RCC 7860 (cell line): ENCODE results near the gene DTX4.
A peak's percentile ranks its signal among the peaks of the same experiment; 100 is the strongest.

Experiments used
- DNase-seq: peaks from one replicate; pipeline ENCODE4 v3.0.0-alpha.2; 2015; ENCODE audit warnings: low spot score
- FAIRE-seq: peaks from 2 replicates; lab custom pipeline; 2012; peaks lifted over from hg19 to GRCh38; lab: Jason Lieb, UNC

The DTX4 gene

DNA sequence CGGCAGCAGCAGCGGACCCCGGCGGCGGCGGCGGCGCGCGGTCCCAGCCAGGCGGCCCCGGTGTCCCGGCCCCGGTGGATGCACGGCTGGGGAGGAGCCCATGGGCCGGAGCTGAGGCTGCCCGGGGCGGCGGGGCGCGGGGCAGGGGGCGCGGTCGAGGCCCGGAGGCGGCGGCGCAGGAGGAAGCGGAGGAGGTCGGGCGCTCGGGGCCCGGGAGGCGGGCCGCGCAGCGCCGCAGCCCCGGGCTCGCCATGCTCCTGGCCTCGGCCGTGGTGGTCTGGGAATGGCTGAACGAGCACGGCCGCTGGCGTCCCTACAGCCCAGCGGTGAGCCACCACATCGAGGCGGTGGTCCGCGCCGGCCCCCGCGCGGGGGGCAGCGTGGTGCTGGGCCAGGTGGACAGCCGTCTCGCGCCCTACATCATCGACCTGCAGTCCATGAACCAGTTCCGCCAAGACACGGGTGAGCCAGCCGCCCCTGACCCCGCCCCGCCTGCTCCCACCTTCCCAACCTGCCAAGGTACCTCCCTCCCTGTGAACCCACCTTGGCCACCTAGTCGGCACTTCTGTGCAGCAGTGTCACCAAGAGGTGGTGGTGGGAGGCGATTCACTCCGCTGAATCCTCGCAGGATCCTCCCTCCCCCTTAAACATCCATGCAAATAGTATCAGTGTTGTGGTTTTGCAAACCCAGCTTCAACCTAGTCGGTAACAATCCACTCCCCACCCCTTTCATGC, 580 bp downstream of the DTX4 start:
- DNase-seq (no peak), FAIRE-seq (no peak)

DNA sequence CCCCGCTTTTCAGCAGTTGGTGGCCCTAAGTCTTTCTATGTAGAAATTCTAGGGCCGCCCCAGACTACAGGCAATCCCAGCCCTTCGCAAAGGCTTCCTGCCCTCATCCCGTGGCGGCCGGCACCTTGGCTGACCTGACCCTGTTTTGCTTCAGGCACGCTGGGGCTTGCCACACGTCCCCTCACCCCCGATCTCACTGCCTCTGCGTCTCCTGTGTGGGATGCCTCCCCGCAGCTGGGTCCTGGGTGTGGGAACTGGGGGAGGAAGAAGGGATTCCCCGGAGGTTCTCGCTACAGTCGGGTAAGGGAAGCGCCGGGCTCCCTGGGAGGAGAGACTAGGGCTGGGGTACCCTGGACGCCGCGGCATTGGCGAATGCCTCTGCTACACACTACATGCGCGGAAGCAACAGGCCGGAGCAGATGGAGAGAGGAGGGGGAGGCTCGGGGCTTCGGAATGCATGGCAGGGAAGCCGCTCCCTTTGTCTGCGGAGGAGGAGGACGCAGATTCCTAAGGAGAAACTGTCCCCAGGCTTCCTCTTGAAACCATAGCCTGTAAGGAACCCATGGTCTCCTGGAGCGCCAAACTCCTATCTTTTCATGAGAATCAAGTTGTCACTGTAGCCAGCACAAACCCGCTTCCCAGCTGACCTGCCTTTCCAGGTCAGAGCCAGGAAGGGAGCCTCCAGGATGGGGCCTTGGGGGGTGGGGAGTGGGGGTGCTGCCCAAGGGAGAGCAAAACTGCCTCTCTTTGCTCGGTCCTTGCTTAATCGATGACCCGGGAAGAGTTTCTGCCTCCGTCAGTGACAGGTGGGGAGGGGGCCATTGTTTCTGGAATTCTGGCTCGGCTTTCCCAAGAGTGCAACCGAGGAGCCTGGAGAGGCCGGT, 1.4 kb downstream of the DTX4 start:
- FAIRE-seq: no peak
- no peak for DNase-seq

DNA sequence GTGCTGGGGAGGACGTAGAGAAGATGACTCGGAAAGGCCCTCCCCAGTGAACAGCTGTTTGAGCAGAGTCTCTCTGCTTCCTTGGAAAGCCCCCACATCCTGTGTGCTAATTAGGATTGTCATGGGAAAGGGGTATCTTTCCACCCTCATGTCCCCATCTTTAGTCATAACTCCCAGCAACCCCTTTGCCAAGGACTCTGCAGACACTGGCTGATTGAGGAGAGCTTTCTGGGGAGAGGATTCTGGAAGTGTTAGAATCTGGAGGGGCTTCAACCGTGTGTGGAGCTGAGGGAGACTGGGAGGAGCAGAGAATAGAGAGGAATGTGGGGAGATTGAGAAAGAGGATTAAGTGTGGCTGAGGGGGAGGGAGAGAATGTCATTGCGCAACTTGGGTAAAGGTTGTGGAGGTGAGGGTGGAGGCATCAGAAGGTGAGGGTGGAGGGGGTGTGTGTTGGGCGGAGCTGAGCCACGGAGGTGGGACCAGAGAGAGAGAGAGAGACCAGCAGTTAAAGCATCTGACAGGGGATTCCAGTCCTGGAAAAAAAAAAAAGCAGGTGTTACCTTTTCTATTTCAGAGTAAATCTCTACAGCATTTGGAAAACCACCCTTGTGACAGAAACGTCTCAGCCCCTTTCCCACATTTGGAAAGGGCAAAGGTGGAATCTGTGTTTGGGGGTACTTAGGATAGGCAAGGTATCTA, 2.2 kb downstream of the DTX4 start:
- FAIRE-seq (no peak), DNase-seq (peak; percentile 6)

DNA sequence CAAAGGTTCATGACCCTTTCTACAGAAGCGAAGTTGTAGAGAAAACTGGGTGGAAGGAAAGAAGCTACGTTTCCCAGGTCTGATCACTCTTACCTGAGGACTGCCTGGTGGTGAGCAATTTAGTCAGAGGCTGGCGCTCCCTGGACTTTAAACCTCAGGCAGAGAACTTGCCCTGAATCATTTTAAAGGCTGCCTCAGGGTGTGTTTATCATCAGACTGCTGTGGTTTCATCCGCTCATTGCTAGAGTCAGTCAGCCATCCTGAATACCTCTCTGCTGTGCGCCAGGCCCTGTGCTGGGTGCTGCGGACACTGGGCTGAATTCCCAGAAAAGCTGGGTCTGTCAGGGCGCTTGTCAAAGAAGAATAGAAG, 2.7 kb downstream of the DTX4 start:
- DNase-seq: peak; percentile 55
- no peak for FAIRE-seq

DNA sequence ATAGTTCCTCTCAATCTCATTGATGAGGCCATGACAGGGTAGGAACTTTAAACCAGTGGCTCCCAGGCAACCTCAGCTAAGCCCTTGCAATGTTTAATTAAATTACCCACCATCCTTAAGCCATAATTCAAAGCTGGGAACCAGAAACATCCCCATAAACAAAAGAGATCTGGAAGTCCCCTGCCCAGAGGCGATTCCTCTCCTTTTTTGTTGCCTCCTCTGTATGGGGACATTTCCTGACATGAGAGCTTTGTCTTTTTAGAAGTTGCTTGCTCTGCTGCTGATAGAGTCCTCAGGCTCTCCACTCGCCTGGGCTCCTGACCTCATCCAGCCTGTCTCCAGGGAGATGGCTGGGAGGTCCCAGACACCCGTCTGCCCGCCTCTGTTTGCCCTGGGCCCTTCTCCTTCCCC, 3.2 kb downstream of the DTX4 start:
- no peak for DNase-seq
- no peak for FAIRE-seq

GRCh38 chr11:59176330-59176729, 4.4 kb downstream of the DTX4 start:
- DNase-seq: no peak

DNA sequence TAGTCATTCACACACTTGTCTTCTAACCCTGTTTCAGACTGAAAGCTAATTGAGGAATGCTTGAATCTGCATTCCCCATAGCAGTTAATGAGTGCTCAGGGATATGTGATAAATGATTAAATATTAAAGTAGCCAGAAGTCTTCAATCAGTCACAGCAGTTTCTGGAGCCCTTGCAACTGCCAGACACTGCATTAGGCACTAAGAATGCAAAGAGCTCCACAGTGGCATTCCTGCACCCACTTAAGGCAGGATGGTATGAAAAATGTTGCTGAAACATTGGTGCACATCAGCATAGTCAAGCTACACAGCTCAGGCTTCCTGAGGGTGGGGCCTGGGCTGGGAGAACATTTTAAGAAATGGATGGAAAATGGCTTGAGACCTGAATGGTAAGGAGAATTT, 6.5 kb downstream of the DTX4 start:
- DNase-seq (no peak), FAIRE-seq (no peak)

More at GRCh38 chr11:59176330-59176729, 4.4 kb downstream of the DTX4 start:
- no peak for FAIRE-seq

DNA sequence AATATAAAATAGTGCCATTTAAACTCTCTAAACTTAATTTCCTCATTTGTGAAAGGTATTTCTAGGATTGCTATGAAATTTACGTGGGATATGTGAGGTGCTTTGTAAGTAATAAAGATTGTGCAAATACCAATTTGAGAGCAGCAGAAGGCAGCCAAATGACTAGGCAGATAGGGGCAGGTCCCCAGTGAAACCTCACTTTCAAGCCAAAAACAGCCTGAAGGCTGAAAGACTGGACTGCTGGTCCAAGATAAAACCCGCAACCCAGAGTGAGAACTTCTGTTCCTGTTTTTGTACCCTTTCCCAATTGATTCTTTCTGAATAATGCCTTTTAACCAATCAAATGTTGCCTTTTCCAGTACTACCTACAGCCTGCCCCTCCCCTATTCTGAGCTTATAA, 7.2 kb downstream of the DTX4 start:
- FAIRE-seq (no peak), DNase-seq (no peak)

- FAIRE-seq (no peak), DNase-seq (no peak)
Measured at GRCh38 chr11:59180168-59180776, 8.3 kb downstream of the DTX4 start.

DNA sequence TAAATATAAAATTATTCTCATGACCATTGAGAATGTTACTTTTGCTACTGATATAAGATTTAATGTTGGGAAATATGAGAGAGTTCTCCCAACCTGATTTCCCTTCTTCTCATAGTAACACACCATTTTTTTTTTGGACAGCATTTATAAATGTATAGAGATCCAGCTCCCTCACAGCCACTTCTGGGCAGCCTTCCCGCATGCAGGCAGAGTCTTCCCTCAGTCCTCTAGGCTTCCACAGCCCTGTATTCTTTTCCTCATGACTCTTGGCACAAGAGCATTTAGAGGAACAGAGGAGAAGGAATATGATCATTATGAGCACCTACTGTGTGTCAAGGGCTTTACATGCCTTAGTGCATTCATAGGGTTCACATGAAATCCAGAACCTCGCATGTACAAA, 9.0 kb downstream of the DTX4 start:
- DNase-seq (no peak), FAIRE-seq (no peak)

DNA sequence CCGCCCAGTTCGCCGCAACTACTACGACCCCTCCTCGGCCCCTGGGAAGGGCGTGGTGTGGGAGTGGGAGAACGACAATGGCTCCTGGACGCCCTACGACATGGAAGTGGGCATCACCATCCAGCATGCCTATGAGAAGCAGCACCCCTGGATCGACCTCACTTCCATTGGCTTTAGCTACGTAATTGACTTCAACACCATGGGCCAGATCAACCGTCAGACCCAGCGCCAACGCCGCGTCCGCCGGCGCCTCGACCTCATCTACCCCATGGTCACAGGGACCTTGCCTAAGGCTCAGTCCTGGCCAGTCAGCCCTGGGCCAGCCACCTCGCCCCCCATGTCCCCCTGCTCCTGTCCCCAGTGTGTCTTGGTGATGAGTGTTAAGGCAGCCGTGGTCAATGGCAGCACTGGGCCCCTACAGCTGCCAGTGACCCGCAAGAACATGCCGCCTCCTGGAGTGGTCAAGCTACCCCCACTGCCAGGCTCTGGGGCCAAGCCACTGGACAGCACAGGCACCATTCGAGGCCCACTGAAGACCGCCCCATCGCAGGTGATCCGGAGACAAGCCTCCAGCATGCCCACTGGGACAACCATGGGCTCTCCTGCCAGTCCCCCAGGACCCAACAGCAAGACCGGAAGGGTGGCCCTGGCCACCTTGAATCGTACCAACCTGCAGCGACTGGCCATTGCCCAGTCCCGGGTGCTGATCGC, 10.0 kb downstream of the DTX4 start:
- no peak for FAIRE-seq

DNA sequence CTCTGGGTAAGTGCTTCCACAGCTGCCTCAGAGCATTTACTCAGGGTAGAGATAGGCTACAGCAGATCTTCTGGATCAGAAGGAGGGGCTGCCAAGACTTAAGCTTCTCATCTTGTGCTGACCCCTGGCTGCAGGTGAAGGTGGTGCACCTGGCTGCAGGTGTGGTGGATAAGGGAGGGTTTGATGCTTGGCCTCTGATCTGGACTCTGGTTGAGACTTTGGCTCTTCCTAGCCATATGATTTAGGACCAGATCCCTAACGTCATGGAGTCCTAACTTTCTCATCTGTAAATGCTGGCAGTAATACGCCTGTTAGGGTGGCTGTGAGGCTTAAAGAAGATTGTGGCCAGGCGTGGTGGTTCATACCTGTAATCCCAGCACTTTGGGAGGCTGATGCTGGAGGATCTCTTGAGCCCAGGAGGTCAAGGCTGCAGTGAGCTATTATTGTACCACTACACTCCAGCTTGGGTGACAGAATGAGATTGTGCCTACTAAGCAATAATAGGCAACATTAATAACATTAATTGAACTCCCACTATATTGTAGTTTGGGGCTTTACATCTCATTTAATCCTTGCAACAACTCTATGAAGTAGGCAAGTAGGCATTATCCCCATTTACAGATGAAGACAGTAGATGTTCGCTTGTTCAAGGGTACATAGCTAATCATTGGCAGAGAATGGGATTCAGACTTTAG, 10.7 kb downstream of the DTX4 start:
- DNase-seq: no peak
- no peak for FAIRE-seq

More for the DNA sequence above, 10.0 kb downstream of the DTX4 start:
- no peak for DNase-seq

DNA sequence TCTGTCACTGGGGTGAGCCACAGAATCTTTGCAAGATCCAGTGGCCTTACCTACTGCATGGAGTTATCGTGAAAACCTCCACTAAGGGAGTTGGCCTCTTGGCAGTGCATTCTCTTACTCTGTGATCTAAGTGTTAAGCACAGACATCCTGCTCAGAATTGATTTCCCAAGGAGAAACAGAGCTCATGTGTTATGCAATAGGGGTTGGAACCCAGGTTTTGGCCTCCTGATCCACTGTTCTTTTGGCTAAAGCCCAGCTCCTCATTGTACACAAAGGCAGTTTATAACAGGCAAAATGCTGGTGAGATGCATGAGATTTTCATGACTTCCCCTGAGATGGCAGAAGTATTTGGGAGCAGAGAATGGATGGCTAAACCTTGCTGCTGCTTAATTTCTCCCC, 11.8 kb downstream of the DTX4 start:
- FAIRE-seq (no peak), DNase-seq (no peak)

DNA sequence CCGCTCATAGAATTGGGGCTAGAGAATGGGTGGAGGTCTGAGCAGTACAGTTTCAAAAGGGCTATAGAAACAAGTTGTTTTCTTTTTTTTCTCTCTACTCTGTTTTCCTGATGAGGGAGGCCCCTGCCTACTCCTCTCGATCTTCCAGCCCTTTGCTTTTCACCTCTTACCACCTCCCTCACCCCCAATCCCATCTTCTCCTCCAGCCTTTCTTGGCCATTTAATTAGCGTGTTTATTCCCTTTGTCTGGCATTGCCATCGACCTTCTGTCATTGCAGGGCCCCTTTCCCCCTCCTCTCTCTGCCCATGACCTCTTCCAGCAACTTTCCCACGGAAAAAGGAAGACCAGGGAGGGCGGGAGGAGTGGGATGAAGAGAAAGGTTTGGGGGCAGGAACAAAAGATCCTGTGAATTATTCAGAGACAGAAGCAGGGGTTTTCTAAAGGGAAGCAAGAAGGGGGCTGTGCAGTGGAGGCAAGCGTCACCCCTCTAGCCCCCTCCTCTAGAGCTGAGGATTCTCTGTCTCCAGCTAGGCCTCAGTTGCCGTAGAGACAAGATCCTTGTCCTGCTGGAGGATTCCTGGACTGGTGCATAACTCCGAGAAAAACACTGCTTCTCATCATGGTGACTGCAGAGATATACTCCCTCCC, 12.9 kb downstream of the DTX4 start:
- FAIRE-seq: no peak
- DNase-seq: no peak

- DNase-seq: no peak
- no peak for FAIRE-seq
Measured at GRCh38 chr11:59185386-59185945, 13.5 kb downstream of the DTX4 start.

GRCh38 chr11:59186130-59186594, 14.2 kb downstream of the DTX4 start:
- no peak for DNase-seq
- FAIRE-seq: no peak

- no peak for FAIRE-seq
Measured at GRCh38 chr11:59187035-59187434, 15.1 kb downstream of the DTX4 start.

GRCh38 chr11:59187587-59187986, 15.7 kb downstream of the DTX4 start:
- FAIRE-seq (no peak), DNase-seq (no peak)

More at GRCh38 chr11:59187035-59187434, 15.1 kb downstream of the DTX4 start:
- DNase-seq: no peak

GRCh38 chr11:59188954-59189353, 17.0 kb downstream of the DTX4 start:
- FAIRE-seq (no peak), DNase-seq (no peak)
